Measurements from ENCODE around the gene ZBTB7C.

The ZBTB7C gene

GRCh38 chr18:48252525-48252924, 156.7 kb downstream of the ZBTB7C start:
- DNase-seq, result no peak

GRCh38 chr18:48250918-48251317, 158.3 kb downstream of the ZBTB7C start:
- DNase-seq, result no peak

- no peak for DNase-seq
These were observed 158.7 kb downstream of the ZBTB7C start for GRCh38 chr18:48250362-48250907.

GRCh38 chr18:48249854-48250253, 159.3 kb downstream of the ZBTB7C start:
- DNase-seq, result no peak

GRCh38 chr18:48244530-48244929, 164.7 kb downstream of the ZBTB7C start:
- DNase-seq, result no peak

GRCh38 chr18:48238636-48239035, 170.5 kb downstream of the ZBTB7C start:
- DNase-seq, result no peak

GRCh38 chr18:48238206-48238605, 171.0 kb downstream of the ZBTB7C start:
- no peak for DNase-seq

GRCh38 chr18:48236822-48237221, 172.4 kb downstream of the ZBTB7C start:
- DNase-seq, result no peak

- DNase-seq, result peak; percentile 84 to 91 (median 90)
These were observed 178.6 kb downstream of the ZBTB7C start for GRCh38 chr18:48230467-48231113.

GRCh38 chr18:48229552-48229981, 179.6 kb downstream of the ZBTB7C start:
- DNase-seq, result no peak

- DNase-seq, result no peak
These were observed 180.3 kb downstream of the ZBTB7C start for GRCh38 chr18:48228841-48229240.

GRCh38 chr18:48228301-48228715, 180.9 kb downstream of the ZBTB7C start:
- peak in 3 of 4 experiments; percentile 44 to 48 (median 45) for DNase-seq

- DNase-seq, result peak in 1 of 4 experiments; percentile 42
These were observed 182.0 kb downstream of the ZBTB7C start for GRCh38 chr18:48227206-48227605.

- DNase-seq, result no peak
These were observed 182.8 kb downstream of the ZBTB7C start for GRCh38 chr18:48226401-48226800.

GRCh38 chr18:48222118-48222517, 187.1 kb downstream of the ZBTB7C start:
- DNase-seq, result peak; percentile 63 to 91 (median 84)

GRCh38 chr18:48219810-48220499, 189.2 kb downstream of the ZBTB7C start:
- DNase-seq, result no peak

GRCh38 chr18:48219037-48219809, 190.0 kb downstream of the ZBTB7C start:
- no peak for DNase-seq

- DNase-seq, result no peak
These were observed 190.7 kb downstream of the ZBTB7C start for GRCh38 chr18:48218285-48219022.

GRCh38 chr18:48217258-48218250, 191.6 kb downstream of the ZBTB7C start:
- DNase-seq, result no peak

- DNase-seq, result no peak
These were observed 192.4 kb downstream of the ZBTB7C start for GRCh38 chr18:48216639-48217257.
